HG02885 (cell line): ENCODE data around the gene TCF7L2.

ENCODE experiments used
- ATAC-seq: cut with Tn5 transposase; IDR thresholded peaks from one replicate; pipeline ENCODE4 v1.9.1; 2021; ENCODE audit warnings: mild to moderate bottlenecking; ENCODE audit not compliant: unreplicated experiment, poor library complexity

The TCF7L2 gene

DNA sequence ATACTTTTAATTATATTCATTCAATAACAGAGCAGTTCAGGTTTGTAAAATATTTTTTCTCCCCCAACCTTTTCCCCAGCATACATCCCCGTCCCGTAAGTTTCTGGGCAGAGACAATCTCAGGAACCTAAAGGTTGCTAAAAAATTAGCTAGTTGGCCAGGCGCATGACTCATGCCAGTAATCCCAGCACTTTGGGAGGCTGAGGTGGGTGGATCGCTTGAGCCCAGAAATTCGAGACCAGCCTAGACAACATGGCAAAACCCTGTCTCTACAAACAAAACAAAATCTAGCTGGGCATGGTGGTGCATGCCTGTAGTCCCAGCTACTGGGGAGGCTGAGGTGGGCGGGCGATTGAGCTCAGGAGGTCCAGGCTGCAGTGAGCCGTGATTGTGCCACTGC is 40.2 kb downstream of the TCF7L2 start:
- no peak for ATAC-seq

DNA sequence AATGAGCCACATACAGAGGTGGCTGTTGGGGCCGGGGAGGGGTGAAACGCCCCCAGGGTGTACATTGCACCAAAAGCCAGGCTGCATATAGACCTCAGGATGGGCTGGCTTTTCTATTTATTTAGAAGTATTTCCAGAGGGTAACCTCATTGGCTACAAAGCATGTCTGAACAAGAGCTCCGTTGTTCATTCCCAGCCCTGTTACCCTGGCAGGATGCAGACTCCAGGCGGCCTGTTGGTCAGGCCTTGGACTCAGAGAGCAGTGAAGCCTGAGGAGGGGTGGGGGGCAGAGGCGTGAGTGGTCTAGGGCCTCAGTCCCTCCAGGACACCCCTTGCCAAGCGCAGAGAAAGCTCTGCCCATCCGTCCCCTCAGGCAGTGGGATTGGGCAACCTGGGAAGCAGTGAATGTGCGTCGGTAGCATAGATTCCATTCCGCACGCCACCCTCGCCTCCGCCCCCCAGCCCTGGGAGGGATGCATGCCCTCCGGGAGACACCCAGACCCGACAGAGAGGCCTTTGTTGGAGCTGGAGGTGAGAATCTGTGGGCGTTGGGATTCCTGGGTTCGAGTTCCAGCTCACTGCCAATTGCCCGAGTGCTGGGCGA is 41.9 kb downstream of the TCF7L2 start:
- ATAC-seq: no peak

DNA sequence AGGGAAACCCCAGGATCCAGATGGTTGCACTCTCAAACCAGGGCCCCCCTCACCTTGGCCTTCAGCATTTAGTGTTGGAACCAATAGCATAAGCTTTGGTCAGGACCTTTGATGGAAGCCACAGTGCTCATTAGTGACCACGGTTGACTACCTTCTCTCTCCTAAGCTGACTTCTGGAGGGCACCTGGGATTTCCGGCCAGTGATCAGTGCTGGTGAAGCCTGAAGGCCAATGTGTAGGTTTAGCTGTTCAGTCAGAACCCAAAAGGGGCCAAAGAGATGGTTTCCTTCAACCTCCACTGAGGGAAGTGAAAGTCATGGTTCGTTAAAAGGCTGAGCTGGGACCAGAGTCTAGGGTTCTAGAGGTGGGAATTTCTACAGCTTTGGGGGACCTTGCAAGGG is 46.4 kb downstream of the TCF7L2 start:
- no peak for ATAC-seq

DNA sequence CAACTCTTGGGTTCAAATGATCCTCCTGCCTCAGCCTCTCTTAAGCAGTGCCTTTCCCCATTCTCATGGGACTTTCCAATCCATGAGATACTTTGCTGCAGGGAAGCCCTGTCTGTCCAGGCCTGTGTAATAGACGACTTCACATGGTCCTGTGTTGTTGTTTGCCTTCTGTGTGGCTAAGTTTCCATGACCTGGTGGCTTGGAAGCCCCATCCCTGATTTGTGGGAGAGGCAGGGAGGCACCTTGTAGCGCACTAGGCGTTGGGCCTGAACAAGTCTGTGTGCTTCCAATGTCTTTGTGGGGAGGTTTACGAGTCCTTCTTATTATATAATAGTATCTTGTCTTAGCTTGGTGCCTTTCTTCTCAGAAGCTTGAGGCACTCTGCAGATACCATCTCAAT is 49.1 kb downstream of the TCF7L2 start:
- ATAC-seq: no peak

DNA sequence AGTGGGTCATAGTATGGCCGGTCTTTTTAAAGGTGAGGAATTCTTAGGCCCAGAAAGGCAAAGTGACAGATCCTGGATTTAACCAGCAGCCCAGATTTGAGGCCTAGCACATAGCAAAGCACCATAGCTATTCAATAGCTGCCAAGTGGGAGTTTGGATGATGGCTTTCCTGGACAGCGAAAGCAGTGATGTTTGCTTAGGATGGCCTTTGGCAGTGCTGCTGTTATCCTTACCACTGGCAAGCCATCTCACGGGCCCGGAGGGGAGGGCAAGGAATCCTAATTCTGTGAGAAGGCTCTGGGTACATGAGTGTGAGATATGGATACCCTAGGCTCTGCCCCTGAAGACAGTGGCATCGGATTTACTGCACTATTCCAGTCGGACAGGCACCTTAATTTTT is 50.4 kb downstream of the TCF7L2 start:
- ATAC-seq: no peak

DNA sequence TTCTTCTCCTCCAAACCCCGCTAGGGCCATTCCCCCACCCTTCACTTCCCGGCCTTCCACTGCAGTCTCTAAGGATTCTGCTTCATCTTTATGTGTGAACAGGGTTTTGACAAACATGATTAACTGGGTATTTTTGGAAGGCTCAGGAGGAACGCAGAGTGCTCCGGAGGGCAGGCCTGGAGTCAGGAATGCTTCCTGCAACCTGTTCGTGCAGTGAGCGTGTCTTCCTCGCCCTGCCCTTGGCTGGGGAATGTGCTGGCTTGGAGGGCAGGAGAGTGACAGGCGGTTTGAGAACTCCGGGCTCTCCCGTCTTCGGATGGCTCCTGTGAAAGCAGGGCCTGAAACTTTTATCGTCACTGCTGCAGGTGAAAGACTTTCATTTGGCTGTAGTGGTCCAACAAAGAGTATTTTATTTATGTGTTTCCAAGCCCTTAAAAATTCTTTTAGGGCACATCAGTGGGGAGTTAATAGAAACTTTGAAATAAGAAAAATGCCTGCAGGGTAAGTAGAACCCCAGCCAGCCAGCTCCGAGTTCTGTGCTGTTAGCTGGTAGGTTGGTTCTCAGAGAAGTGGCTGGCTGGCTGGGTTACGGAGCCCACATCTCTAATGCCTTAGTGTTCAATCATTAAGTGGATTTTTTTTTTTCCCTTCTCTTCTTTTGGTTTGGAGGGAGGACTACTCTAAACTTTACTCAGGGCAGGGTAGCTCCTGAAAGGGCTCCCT is 51.0 kb downstream of the TCF7L2 start:
- no peak for ATAC-seq

DNA sequence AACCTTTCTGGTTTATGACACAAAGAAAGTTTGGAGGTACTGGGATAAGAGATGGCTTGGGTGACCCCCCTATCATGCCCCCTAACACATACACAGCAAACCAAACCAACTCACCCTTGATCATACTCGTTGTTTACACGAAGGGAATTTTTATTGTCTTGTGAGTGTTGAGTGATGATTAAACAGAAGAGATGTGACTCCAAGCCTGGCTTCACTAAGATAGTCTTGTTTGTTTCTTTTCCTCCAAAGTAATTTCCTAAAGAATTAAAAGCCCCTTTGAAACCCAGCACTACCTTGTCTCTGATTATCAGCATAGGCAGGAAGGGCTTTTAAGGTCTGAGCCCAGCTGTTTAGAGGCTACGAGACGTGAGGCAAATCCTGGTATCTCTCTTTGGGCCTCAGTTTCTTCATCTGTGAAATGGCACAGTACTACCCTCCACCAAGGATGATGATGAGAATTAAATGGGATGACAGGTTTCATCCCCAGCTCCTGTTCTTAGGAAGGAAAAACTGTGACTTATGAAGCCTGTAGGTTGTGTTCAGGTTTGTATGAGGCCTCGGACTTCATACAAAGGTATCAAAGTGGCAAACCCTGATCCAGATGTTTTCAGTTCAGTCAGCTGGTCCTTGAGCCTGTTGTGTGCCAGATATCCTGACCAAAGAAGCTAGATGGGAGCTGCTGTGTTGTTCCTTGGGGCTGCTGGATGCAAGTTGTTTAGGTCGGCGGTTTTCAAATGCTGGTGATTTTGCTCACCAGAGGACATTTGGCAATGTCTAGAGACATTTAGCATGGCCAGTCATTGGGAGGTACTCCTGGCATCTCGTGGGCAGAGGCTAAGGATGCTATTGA is 51.8 kb downstream of the TCF7L2 start:
- ATAC-seq: no peak

DNA sequence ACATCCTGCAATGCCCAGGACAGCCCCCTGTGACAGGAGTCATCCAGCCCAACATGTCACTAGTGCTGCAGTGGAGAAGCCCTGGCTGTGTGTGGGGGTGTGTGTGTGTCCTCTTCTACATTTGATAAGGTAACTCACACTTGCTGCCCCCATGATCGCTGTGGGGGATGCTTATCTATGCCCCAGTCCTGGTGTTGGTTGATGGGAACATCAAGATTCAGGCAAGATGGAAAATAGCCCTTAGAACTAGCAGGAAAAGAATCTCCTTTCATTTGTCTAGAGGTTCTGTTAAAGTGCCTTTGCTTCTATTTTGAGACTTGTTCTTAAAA is 52.4 kb downstream of the TCF7L2 start:
- ATAC-seq: no peak

DNA sequence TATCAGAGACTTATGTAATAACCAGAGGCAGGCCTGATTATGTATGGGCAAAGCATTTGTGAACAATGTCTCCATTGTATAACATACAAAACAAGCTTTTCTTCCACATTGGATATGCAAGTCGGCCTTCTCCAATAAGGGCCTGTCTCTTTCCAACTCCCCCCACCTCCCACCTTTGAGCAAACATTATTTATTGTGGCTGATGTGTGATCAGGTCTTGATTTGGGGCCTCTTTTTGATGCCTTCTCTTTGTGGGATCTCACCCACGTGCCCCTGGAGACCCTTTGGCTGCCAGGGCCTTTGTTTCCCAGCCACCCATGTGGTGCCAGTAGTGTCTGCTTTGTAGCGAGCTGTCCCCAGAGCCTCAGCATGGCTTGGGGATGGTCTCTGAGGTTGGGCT is 53.0 kb downstream of the TCF7L2 start:
- ATAC-seq: no peak

DNA sequence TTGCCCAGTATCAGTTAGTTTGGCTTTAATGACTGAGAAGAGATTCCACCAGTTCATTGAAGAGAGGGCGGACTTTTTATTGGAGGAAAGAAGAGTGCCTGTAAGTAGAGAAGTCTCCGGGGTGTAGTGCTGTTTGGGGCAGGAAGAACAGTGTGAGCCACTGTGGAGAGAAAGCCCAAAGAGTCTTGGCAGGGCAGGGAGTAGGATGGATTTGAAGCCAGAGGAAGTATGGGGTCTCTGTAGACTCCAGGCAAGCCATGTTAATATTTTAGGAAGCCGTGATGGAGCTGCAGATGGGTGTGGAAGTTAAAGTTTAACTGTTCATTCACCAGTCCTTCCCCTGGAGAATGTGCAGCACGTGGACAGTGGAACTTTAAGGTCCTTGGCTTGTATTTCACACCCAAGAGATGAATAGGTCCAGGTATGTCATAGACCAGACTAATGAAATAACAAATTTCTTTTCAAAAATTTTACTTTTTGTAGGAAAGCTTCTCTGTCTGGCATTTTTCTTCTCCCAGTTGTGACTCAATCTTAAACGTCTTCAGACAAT is 54.1 kb downstream of the TCF7L2 start:
- ATAC-seq: no peak

DNA sequence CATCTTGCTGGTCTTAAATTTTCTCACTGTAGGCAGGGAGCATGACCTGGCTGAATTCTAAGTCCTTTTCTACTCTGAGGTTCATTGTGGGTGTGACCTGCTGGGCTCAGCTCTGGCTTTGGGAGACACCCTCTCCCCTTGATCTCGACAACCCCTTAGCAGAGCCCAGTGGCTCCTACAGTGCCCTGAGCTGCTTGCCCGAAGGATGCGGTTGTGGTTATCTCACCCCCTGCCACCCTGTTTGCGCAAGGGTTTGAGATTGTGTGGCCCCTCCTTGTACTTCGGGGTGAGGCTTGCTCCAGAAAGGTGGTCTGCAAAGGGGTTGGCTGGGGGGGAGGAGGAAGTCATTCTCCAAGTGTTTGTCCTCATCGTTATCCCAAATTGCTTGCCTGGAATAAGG is 55.3 kb downstream of the TCF7L2 start:
- no peak for ATAC-seq

DNA sequence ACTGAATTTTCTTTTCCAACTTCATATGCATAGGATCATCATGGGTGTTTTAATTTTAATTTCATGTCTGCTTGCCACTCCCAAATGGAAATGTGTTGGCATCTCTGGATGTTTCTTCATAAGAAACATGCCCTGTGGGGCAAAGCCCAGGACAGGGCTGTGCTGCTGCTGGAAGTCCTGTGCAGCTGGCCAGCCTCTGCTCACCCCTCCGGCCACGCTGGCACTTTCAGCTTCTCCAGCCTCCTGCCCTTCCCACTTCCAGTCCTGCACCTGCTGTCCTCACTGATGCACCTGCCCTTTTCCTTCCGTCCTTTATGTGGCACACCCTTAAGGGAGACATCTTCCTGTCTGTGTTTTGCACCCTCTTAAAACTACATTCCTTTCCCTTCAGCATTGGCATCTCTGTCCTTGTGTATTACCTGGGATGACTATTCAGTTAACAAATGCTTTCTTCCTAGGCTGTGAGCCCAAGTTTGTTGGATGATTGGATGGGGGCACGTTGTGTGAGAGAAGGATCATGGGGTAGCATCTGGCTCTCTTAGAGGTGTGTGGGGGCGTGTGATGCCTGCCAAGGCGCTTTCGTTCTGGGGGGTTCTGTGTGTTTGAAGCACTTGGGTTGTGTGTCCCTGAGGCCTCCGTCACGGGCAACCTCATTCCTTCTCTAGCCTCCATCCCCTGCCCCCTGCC is 56.8 kb downstream of the TCF7L2 start:
- ATAC-seq: no peak

DNA sequence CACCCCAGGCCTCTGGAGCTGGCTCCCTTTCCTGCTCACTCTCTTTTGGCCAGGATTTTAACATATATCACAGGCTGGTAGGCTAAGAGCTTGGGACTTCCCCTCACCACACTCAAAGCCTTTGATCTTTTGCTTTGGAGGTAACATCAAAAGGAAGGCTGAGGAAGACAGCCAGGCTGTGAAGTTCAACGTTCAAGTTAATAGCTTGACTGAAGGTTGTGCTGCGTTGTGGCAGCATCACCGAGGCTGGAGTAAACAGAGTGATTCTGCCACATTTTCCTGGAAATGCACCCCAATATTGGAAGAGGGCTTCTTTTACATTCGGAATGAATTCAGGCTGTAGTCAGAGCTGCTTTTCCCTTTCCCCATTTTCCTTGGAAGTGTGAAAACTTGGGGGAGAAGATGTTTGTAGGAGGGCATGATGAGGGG is 57.3 kb downstream of the TCF7L2 start:
- ATAC-seq: no peak

DNA sequence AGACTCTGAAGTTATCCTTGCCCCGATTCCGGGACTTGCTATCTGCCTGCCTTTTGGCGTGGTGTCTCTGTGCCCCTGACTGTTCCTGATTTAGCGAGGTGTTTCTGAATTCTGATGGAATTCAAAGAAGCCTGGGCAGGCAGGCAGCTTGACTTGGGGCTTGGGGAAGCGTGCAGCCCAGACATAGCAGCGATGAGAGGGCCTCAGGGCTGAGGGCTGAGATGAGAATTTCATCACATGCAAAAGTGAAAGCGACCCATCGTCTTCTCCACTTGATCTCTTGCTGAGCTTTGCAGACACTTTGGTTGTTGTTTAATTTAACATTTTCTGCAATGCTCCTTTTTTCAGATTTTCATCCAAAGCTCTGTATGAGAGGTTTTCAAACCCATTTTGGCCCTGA is 57.8 kb downstream of the TCF7L2 start:
- ATAC-seq: no peak

DNA sequence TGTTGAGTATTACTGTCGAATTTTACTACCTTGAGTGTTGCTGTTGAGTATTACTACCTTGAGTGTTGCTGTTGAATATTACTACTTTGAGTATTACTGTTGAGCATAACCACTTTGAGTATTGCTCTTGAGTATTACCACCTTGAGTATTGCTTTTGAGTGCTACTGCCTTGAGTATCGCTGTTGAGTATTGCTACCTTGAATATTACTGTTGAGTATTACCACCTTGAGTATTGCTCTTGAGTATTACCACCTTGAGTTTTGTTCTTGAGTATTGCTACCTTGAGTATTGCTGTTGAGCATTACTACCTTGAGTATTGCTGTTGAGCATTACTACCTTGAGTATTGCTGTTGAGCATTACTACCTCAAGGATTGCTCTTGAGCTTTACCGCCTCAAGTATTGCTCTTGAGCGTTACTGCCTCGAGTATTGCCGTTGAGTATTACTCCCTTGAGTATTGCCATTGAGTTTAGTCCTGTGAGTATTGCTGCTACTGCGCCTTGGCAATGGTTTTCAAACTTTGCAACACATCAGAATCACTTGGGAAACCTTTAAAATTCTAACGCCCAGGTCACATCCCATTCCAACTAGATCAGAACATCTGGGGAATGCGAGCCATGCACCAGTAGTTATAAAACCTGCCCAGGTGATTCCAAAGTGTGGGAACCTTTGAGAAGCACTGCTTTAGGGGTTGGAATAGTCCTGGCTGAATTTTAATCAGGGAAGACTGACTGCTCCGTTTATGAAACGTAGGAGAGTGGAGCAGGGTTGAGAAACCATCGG is 61.7 kb downstream of the TCF7L2 start:
- ATAC-seq: no peak

DNA sequence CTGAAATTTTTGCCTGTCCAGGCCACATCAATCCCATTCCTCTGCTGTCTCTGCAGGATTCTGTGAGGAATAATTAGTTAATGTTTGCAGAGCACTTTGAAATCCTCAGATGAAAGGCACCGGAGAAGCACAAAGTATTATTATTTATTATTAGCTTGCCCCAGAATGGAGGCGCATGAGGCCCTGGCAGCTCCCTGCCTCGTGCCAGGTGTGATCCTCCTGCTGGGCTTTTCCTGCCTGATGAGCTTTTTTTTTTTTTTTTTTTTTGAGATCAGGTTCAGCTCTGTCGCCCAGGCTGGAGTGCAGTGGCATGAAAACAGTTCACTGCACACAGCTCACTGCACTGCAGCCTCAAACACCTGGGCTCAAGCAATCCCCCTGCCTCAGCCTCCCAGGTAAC is 65.2 kb downstream of the TCF7L2 start:
- ATAC-seq: no peak

DNA sequence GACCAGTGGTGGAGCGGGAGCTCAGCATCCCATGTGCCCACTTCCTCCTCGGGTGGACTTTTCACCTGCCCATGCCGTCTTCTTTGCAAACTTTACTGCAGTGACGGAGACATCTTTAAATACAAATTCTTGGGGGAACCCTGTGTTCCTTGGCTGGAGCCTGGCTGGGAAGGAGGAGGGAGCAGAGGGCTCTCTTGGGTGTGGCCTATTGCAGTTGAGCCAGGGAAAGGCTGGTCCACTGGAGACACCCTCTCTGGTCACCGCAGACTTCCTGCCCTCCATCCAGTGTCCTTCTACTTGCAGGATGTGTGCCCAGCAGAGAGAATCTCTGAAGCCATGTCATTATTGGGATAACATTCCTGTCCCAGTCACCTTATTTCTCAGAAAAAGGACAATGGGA is 67.3 kb downstream of the TCF7L2 start:
- ATAC-seq: no peak

DNA sequence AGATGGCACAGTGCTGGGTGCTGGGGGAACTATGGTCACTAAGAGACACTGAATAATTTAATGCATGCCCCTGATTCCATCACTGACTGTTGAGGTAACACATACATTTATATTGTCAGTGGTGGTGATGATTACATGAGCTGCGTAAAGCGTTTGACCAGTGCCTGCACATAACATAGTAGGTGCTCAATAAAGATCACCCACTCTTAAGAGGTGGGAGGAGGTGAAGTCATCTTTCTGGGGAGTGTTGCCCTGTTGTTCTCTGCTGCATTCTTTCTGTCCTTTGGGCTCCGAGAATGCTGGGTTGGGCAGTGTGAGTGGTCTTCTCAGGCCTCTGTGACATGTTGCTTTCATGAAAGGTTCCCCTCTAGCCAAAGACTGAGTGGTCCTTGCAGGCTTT is 68.0 kb downstream of the TCF7L2 start:
- ATAC-seq: no peak

DNA sequence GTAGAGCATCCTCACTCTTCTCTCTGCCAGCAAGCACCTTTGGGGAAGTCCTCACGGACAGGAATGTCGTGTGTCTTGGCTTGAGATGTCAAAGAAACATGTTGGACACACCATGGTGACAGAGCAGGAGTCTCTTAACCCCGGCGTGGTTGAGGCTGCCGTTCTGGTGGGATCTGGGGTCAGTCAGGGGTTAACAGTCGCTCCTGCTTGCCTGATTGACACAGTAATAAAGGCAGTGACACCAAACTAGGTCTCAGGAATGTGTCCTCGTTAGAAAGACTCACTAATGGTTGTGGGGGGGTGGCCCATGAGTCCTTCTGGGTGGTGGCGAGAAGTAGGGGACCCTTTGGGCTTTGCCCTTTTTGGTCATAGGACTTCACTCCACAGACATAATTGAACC is 69.0 kb downstream of the TCF7L2 start:
- no peak for ATAC-seq
